H1 (cell line): ENCODE results near the gene CCDC71L. TPM values are rescaled to one million over a fixed set of nuclear protein-coding genes. Genes with fewer than 3 reads are reported as not detected.

Experiments
- CBX5 ChIP-seq: fragments of 300-800, 300-1000 bp; sonication (generic); IDR thresholded peaks from 2 replicates; pipeline ENCODE4 v1.7.1; 2016; ENCODE audit warnings: antibody characterized with exemption, low read length, low read depth
- POU5F1 ChIP-seq: IDR thresholded peaks from 2 replicates; pipeline ENCODE4 v1.6.1; 2011; ENCODE audit warnings: low read depth, mild to moderate bottlenecking, low read length, moderate library complexity
- RXRA ChIP-seq: IDR thresholded peaks from 2 replicates; pipeline ENCODE4 v1.6.1; 2011; ENCODE audit warnings: low read depth, mild to moderate bottlenecking, low read length, moderate library complexity; ENCODE audit not compliant: insufficient read depth
- SIRT6 ChIP-seq: IDR thresholded peaks from one replicate; pipeline ENCODE4 v1.7.1; 2012; ENCODE audit warnings: low read length, inconsistent platforms
- ZNF274 ChIP-seq: IDR thresholded peaks from 2 replicates; pipeline ENCODE4 v1.7.0; 2012; ENCODE audit warnings: low read length, borderline replicate concordance; ENCODE audit errors: extremely low read depth
- polyA plus RNA-seq, 7 experiments: library from polyadenylated mRNA; depleted of rRNA in 3 of 7; stranded (reverse) in 5 of 7; unstranded in 2 of 7; fragments of >200 nt in 5 of 7; fragments of 200-250 nt in 2 of 7; gene quantifications; 1 replicate in 5 of 7; 2 replicates in 1 of 7; 4 replicates in 1 of 7; pipeline versions ENCODE4 v1.2.1 to v1.2.3, GENCODE V29; 2011 to 2013; ENCODE audit warnings: missing spikeins in 2 of 7, mixed read lengths in 2 of 7
- total RNA-seq: library from RNA; stranded (reverse); fragmentation: NEBNext Ultra II Directional; extraction: Animal tissue kit (Norgen Biotek cat#: 25700); gene quantifications from 2 replicates; pipeline ENCODE4 v1.2.1, GENCODE V29; 2021
- TF ChIP-seq, protein P1 (sequence below): fragments of 300-600 bp; sonication (generic); IDR thresholded peaks from 2 replicates; pipeline ENCODE4 v1.7.1; 2012; ENCODE audit warnings: low read length, moderate library complexity, mild to moderate bottlenecking, inconsistent platforms; ENCODE audit not compliant: insufficient replicate concordance
- TF ChIP-seq, protein P2 (sequence below), 3 experiments: IDR thresholded peaks; 1 replicate in 2 of 3; 2 replicates in 1 of 3; pipeline versions ENCODE4 v1.5.1 to v1.6.1; 2011; ENCODE audit warnings: low read length in 3 of 3, mild to moderate bottlenecking in 3 of 3, inconsistent platforms in 2 of 3, low read depth in 1 of 3, moderate library complexity in 1 of 3; ENCODE audit not compliant: insufficient read depth in 1 of 3; ENCODE audit errors: control extremely low read depth in 1 of 3

CCDC71L gene
- total and polyA plus RNA-seq, 2 of the 8 experiments (the other 6 are each of a cell fraction or from before 2014, with no cell fraction given): 12.5 to 16.7 TPM

DNA sequence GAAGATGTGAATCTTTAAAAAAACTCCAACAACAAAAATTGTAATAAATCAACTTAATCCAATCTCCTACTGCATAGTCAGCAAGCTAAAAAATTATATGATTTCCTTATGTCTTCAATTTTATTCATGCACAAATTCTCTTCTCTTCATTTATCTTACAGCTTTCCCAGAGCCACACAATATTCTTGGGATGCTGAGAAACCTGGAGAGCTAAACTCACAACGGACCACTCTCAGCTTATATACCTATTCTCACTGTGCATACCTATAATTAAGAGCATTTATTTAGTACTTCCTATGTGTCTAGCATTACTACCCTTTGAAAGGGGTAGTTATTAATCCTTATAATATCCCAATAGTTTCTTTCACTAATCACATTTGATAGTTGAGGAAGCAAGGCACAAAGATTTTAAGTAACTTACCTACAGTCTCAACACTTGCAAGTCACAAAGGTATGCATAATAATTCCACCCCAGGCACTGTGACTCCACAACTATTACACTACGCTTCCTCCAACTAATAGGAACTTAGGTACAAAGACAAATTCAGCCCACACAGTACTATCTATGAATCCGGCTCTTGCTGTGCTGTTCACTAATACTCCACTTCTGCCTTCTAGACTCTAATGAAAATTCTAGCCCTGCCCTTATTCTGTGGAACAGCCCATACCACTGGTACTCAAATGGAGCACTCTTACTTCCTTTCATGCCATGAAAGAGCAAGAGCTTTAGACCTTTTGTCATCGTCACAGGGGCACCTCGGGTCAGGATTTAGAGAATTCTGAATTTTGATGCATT lies 5.1 kb downstream of the CCDC71L start (continued):
- TF ChIP-seq, protein P1, sequence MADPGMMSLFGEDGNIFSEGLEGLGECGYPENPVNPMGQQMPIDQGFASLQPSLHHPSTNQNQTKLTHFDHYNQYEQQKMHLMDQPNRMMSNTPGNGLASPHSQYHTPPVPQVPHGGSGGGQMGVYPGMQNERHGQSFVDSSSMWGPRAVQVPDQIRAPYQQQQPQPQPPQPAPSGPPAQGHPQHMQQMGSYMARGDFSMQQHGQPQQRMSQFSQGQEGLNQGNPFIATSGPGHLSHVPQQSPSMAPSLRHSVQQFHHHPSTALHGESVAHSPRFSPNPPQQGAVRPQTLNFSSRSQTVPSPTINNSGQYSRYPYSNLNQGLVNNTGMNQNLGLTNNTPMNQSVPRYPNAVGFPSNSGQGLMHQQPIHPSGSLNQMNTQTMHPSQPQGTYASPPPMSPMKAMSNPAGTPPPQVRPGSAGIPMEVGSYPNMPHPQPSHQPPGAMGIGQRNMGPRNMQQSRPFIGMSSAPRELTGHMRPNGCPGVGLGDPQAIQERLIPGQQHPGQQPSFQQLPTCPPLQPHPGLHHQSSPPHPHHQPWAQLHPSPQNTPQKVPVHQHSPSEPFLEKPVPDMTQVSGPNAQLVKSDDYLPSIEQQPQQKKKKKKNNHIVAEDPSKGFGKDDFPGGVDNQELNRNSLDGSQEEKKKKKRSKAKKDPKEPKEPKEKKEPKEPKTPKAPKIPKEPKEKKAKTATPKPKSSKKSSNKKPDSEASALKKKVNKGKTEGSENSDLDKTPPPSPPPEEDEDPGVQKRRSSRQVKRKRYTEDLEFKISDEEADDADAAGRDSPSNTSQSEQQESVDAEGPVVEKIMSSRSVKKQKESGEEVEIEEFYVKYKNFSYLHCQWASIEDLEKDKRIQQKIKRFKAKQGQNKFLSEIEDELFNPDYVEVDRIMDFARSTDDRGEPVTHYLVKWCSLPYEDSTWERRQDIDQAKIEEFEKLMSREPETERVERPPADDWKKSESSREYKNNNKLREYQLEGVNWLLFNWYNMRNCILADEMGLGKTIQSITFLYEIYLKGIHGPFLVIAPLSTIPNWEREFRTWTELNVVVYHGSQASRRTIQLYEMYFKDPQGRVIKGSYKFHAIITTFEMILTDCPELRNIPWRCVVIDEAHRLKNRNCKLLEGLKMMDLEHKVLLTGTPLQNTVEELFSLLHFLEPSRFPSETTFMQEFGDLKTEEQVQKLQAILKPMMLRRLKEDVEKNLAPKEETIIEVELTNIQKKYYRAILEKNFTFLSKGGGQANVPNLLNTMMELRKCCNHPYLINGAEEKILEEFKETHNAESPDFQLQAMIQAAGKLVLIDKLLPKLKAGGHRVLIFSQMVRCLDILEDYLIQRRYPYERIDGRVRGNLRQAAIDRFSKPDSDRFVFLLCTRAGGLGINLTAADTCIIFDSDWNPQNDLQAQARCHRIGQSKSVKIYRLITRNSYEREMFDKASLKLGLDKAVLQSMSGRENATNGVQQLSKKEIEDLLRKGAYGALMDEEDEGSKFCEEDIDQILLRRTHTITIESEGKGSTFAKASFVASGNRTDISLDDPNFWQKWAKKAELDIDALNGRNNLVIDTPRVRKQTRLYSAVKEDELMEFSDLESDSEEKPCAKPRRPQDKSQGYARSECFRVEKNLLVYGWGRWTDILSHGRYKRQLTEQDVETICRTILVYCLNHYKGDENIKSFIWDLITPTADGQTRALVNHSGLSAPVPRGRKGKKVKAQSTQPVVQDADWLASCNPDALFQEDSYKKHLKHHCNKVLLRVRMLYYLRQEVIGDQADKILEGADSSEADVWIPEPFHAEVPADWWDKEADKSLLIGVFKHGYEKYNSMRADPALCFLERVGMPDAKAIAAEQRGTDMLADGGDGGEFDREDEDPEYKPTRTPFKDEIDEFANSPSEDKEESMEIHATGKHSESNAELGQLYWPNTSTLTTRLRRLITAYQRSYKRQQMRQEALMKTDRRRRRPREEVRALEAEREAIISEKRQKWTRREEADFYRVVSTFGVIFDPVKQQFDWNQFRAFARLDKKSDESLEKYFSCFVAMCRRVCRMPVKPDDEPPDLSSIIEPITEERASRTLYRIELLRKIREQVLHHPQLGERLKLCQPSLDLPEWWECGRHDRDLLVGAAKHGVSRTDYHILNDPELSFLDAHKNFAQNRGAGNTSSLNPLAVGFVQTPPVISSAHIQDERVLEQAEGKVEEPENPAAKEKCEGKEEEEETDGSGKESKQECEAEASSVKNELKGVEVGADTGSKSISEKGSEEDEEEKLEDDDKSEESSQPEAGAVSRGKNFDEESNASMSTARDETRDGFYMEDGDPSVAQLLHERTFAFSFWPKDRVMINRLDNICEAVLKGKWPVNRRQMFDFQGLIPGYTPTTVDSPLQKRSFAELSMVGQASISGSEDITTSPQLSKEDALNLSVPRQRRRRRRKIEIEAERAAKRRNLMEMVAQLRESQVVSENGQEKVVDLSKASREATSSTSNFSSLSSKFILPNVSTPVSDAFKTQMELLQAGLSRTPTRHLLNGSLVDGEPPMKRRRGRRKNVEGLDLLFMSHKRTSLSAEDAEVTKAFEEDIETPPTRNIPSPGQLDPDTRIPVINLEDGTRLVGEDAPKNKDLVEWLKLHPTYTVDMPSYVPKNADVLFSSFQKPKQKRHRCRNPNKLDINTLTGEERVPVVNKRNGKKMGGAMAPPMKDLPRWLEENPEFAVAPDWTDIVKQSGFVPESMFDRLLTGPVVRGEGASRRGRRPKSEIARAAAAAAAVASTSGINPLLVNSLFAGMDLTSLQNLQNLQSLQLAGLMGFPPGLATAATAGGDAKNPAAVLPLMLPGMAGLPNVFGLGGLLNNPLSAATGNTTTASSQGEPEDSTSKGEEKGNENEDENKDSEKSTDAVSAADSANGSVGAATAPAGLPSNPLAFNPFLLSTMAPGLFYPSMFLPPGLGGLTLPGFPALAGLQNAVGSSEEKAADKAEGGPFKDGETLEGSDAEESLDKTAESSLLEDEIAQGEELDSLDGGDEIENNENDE: no peak
- TF ChIP-seq SIRT6: no peak
- no peak for TF ChIP-seq RXRA
- TF ChIP-seq ZNF274: no peak
- no peak for TF ChIP-seq POU5F1
- TF ChIP-seq, protein P2, sequence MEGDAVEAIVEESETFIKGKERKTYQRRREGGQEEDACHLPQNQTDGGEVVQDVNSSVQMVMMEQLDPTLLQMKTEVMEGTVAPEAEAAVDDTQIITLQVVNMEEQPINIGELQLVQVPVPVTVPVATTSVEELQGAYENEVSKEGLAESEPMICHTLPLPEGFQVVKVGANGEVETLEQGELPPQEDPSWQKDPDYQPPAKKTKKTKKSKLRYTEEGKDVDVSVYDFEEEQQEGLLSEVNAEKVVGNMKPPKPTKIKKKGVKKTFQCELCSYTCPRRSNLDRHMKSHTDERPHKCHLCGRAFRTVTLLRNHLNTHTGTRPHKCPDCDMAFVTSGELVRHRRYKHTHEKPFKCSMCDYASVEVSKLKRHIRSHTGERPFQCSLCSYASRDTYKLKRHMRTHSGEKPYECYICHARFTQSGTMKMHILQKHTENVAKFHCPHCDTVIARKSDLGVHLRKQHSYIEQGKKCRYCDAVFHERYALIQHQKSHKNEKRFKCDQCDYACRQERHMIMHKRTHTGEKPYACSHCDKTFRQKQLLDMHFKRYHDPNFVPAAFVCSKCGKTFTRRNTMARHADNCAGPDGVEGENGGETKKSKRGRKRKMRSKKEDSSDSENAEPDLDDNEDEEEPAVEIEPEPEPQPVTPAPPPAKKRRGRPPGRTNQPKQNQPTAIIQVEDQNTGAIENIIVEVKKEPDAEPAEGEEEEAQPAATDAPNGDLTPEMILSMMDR (IDR thresholded peaks at IDR 0.05; ENCODE audit: control extremely low read depth in 1 of 3, insufficient read depth in 1 of 3, low read depth in 1 of 3, low read length in 3 of 3): no peak
- TF ChIP-seq CBX5: no peak
